ENCODE data around the gene PKD1.
"Not testable (repeated sequence)": the region's sequence is repeated elsewhere in the genome, so short reads cannot be mapped to it uniquely, and the experiment has no call there.

PKD1 gene

DNA sequence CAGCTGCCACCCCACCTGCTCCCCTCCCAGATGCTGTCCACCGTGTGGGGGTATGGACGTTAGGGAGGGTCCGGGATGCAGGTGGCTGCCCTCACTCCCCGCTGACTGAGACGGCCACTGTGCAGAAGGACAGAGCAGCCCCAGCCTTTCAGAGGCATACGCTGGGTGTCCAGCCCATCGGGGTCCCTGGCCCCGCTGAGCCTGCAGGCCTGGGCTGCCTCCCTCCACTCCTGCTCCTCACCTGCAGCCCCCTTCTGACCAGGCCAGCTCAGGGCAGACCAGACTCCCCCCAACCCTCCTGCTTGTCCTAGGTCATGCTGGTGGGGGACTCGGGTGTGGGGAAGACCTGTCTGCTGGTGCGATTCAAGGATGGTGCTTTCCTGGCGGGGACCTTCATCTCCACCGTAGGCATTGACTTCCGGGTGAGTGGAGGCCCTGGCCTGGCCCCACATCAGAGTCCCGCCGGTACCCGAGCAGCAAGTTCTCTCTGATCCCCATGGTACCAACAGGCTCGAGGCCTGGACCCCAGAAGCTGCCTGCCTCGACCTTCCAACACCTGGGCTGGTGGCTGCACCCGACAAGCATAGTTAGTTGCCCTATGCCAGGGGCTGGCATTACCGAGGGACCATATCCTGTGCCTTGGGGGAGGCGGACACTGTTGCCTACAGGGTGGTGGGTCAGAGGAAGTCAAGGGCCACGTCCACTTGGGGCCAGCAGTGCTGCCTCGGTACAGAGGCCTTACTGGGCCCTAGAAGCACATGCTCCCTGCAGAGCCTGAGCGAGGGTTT, 14.1 kb upstream of the PKD1 start:
- peak; percentile 46 for DNase-seq

DNA sequence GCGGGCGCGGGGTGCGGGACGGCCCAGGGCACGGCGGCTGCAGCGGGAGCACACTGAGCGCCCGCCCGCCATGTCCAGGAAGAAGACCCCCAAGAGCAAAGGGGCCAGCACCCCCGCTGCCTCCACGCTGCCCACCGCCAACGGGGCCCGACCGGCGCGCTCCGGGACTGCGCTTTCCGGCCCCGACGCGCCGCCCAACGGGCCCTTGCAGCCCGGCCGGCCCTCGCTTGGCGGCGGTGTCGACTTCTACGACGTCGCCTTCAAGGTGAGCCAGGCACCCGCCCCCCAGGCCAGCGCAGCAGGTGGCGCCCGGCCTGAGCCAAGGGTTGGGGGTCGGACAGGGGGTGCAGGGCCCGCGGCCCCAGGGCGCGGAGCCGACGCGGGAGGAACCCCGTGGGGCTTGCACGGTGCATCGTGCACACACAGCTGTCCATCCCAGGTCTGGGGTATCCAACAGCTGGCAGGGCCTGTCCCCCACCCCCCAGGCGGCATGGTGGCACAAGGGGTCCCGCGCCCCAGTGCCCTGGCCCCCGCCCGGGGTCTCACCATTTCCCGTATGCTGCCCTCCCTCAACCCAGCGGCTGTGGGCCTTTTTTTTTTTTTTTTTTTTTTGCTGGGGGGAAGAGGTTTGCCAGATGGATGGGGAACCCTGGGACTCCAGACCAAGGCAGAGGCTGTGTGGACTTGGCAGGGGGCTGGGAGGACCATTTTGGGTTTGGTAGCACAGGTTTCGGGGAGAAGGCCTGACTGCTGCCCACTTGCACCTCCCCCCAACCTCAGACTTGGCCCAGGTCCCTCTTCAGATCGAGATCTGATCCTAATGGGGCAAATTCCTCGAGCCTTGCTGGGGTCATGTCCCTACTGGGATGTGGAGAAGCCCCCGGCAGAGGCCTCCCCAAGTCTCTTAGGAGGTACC, 13.3 kb upstream of the PKD1 start:
- peak; percentile 56 for DNase-seq

DNA sequence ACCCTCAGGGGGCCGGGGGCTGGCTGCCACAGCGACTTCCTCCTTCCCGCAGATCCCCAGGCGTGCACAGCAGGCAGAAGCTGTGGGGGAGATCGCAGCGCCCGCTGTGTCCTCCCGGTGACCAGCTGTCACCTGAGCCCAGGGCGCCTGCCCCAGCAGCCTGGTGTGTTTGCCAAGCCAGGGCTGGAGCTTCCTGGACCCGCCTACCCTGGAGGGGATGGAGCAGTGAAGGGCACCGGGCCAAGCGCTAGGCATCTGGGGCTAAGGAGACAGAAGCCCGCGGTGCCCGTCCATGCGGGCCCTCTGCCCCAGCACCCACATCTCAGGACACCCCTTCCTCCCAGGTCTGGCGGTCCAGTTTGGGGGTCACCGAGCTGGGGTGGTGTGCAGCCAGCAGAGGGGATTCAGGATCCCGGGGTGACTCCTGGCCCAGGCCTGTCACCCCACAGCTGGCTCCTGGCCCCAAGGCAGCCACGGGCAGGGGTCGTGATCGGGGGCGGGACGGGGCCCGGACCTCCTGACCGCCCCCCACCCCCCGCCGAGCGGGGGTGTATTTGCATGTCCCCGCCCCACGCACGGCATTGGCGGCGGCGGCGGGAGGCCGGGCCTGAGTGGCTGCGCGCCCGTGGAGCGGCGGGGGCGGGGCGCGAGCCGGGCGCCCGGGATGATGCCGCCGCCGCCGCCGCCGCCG, 12.4 kb upstream of the PKD1 start, which contains the start of gene RAB26:
TSS of gene RAB26 (plus strand) at position 645 of the 691 bp plus-strand sequence. CDS start 159 bp downstream, outside the sequence.
- DNase-seq = peak; percentile 85

DNA sequence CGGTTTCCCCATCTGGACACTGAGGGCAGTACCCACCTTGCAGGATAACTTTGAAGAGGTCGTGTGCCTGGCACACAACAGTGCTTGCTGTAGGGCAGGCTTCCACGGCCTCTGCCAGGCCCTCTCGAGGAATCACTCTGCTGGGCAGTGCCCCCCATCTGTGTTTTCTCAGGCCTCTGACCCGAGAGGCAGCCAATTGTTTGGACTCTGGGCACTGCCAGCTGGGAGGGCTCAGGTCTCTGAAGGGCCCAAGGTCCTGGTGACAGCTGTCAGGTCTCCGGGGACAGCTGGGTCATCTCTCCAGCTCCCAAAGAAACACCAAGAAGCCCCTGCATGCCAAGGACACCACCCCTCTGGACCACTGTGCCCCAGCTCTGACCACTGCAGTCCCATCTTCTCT, 11.7 kb upstream of the PKD1 start:
- peak; percentile 36 for DNase-seq

DNA sequence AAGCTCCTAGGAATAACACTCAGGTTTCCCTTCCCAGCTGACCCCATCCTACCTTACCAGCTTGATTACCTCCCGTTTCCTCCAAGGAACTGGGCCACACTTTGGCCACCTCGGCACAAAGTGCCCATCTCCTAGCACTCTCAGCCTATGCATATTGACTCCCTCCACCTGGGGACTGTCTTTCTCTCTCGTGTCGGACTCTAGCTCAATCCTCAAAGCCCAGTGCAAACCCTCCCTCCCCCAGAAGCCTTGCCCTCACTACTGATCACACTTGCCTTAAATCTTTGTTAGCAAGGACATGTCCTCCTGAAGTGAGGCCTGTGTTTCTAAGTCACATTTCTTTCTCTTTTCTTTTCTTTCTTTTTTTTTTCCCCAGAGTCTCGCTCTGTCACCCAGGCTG, 10.1 kb upstream of the PKD1 start:
- peak; percentile 30 for DNase-seq

DNA sequence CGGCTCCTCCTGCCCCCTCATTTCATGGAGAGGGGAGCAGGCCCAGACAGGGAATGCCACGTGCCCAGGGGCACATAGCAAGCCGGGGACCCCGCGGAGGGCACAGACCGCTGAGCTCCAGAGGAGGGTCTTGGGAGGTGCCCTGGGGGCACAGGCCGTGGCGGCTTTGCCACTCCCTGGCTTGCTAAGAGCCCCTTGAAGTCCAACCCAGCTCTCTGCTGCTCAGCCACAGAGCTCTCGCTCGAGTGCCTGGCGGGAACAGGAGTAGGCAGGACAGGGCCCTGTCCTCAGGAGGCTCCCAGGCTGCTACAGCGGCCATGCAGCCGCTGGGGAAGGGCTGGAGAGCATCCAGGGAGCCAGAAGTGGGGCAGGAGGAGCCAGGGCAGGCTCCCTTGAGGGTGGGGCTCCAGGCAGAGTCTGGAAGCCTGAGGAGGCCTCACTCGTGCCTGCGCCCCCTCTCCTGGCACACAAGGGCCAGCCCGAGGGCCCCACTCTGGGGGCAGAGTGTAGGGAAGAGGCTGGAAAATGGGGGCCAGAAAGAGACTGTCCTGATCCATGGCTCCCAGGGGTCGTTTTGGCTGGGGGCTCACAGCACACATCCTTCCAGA, 8.3 kb upstream of the PKD1 start:
- no peak for DNase-seq

DNA sequence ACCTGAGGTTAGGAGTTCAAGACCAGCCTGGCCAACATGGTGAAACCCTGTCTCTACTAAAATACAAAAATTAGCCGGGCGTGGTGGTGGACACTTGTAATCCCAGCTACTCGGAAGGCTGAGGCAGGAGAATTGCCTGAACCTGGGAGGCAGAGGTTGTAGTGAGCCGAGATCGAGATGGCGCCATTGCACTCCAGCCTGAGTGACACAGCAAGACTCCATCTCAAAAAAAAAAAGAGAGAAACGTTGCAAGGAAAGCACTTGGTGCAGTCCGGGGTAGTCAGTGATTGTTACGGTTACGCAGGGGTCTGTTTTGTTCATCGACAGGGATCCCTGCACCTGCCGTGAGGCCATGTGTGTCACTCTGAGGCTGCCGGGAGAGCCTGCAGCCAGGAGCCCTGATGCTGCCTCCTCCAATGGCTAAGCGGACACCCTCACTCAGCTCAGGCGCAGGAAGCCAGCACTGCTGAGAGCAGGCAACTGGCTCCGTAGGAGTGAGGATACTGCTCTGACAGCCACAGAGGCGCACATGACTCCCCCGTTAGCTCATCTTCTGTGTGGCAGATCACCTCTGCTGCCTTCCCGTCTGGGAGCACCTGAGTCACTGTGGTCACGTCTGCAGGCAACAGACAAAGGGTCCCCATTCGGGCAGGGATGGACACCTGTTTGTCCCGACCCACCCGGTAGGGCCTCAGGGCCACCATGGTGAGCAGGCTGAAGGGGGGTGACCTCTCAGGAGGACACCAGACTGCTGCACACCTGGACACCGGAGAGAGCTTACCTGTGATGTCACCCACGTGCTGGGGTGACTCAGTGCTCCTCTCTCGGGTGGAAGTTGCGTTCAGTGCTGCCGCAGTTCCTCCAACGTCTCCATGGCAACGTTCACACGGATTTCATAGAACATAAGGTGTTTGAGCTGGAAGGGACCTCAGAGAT, 7.5 kb upstream of the PKD1 start:
- DNase-seq = no peak

DNA sequence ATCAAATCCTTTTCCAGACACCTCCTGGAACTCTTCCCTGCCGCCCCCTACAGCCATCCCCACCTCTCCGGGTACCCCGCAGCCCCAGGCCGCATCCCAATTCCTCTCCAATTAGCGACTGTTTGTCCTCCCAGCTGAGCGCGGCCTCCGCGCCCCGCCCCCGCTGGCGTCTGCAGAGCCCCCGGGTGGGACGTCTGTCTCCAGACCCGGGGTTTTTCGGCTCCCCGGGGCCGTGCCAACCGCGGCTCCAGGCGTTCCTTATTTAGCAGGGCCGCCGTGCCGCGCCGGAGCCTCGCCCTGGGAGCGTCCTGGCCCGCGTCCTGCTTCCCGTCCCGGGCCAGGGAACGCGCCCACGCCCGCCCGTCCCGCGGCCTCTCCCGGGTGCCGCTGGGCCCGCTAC, 627 bp downstream of the PKD1 start:
- not testable (repeated sequence) for DNase-seq

DNA sequence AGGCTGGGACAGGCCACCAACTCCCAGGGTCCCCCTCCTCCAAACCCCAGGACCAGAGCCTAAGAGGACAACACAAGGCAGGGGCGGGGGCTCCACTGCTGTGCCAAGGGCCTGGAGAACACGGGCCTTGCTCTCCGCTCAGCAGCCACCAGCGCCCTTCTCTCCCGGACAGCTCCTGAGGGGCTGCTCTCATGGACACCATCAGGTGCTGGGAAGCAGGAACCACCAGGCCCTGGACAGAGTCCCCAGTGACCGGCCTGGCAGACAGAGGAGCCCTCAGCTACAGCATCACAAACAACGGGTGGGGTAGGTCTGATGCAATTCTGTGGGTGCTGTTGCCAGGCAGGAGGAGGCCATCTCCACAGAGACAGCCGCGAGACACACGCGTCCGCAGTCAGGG, 1.9 kb downstream of the PKD1 start:
- not testable (repeated sequence) for DNase-seq

DNA sequence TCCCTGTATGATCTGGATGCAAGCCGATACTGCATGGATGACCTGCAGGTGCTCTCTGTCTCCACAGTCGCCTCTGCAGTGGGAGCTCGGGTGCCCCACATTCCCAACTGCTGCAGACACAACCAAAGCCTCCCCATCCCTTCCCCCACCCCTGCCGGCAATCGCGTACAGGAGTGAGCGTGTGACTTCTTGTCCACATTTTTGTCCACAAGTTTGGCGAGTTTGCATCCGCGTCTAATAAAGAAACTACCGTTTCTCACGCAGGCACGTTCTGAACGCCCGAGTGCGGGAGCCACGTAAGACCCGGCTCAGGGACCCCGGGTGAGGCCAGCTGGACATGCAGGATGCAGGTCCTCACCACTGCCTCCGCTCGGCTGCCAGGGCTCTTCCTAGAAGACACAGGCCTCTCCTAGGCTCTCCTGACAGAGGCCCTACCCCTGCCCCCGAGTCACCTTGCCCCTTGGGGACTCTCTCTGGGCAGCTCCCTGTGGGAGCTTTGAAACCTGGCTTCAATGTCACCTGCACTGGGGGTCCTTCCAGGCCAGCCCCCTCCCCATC, 5.7 kb downstream of the PKD1 start:
- not testable (repeated sequence) for DNase-seq

DNA sequence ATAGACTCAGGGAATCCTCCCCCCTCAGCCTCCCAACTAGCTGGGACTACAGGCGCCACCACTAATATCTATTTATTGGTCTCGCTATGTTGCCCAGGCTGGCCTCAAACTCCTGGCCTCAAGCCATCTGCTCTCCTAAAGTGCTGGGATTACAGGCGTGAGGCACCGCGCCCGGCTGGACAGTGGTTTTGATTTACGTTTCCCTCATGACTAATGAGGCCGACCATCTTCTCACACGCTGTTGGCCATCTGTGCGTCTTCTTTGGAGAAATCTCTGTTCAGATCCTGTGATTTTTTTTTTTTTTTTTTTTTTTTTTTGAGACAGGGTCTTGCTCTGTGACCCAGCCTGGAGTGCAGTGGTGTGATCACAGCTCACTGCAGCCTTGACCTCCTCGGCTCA, 6.4 kb downstream of the PKD1 start:
- DNase-seq = not testable (repeated sequence)

DNA sequence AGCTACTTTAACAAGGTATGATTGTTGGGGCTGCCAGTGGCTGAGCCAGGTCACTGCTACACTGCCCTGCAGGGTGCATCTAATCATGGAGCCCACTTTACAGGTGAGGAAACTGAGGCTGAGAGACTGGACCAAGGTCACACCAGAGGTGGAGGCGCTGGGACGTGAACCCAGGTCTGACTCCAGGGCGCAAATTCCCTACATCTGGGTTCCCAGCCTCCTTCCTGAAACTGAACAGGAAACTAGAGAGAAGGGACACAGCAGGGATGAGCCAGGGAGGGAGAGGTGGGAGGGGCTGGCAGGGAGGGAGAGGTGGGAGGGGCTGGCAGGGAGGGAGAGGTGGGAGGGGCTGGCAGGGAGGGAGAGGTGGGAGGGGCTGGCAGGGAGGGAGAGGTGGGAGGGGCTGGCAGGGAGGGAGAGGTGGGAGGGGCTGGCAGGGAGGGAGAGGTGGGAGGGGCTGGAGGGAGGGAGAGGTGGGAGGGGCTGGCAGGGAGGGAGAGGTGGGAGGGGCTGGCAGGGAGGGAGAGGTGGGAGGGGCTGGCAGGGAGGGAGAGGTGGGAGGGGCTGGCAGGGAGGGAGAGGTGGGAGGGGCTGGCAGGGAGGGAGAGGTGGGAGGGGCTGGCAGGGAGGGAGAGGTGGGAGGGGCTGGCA, 7.9 kb downstream of the PKD1 start:
- DNase-seq = not testable (repeated sequence)

DNA sequence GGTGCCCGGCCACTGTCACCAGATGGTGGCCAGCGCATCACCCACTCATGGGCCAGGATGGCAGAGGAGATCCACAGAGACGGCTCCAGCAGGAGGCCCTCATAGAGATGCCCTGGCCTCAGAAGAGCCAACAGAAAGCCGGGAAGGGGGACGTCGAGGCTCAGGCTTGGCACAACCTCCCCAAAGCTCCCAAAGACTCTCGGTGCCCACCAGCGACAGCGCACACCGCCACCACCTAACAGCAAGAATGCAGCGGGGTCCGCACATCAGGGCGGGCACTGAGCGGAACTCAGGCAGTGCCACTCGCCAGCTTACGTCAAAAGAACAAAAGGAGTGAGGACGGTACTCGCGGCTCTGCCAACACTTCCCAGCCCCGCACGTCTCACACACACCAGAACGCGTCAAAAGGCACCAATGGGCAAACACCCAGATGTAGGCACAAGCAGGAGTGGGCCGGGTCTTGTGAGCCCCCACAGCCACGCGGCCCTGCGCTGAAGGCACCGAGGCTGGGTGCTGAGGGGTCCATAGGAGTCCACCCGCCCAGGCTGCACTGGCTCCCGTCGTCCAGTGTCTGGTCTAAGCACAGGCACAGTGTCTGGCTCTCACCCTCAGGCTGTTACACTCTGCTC, 8.7 kb downstream of the PKD1 start:
- not testable (repeated sequence) for DNase-seq

DNA sequence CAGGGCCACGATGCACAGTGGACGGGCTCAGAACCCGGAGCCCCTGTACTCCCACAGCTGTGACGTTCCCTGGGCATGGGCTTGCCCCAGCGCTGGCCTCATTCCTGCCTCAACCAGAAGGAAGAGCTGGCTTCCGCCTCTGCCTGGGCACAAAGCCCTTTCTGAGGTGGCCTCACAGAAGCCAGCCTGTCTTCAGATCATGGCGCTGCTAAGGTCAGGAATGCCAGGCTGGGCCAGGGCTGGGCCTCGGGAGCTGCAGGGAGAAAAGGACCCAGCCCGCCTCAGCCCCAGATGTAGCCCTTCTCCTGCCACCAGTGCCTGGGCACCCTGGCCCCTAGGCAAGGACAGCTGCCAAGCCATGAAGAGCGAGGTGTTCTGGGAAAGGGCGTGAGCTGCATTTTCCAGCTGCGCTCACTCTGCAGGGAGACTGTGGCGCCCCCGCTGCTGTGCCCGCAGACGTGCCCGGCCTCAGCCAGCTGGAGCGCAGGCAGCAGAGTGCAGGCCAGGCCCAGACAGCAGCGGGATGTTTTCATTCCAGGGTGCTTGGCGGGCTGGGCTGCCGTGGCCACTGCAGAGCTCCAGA, 9.4 kb downstream of the PKD1 start:
- DNase-seq = peak; percentile 75

DNA sequence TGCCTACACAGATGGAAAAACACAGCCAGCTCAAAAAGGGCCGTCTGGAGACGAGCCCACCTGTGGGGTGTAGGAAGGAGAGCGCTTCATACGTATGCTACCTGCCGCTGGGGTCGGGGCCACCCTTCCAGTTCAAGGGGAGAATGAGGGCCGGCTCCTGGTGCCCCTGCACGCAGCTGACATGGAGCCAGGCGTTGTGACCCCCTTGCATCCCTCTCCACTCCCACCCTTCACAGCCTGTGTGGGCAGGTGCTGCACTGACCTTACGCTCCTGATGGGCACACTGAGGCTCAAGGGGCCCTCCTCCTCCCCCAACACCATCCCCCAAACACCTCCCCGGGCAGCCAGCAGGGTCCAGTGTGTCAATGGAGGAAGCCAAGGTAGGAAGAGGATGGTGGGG, 10.1 kb downstream of the PKD1 start:
- DNase-seq = not testable (repeated sequence)

DNA sequence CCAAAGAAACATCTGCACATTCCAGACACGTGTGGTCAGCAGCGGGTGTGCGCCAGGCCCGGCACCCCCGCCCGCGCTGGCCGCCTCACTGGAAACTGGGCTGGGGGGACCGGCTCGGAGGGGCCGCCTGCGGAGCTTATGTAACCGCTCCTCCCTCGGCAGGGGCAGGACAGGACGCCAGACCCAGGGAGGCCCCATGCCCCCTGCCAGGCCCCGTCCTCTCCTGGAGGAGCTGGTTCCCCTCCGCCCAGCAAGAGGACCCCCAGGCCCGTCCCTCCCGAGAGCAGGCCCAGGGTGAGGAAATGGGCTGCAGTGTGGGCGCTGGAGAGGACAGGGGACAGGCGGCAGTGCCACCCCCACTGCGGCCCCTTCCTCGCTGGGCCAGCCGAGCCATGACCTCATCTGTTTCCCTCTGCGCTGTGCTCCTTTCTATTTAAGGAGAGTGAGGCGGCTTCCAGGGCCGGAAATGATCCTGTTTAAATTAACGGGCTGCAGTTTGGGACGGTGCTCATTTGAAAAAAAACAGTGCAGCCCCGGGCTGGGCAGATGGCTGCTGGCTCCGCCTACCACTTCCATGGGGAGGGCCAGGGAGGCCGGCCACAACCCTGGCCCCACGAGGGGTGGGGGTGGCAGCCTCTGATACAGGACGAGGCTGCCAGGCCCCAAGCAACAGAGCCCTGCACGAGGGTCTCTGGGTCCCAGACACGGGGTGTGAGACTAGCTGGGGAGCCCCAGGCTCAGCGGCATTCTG, 10.8 kb downstream of the PKD1 start:
- DNase-seq = peak; percentile 92

DNA sequence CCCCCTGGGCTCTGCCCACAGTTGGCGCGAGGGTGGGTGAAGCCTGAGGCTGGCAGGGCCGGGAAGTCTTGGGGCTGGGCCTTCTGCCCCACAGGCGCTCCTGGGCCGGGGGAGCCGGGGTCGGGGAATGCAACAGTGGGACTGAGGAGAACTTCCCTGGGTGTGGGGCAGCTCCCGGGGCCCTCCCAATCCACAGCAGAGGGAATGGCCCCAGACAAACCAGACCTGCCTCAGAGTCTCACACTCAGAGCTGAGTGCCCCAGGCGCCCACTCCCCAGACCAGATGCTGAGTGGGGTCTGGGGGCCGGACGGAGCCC, 11.4 kb downstream of the PKD1 start:
- DNase-seq = not testable (repeated sequence)

DNA sequence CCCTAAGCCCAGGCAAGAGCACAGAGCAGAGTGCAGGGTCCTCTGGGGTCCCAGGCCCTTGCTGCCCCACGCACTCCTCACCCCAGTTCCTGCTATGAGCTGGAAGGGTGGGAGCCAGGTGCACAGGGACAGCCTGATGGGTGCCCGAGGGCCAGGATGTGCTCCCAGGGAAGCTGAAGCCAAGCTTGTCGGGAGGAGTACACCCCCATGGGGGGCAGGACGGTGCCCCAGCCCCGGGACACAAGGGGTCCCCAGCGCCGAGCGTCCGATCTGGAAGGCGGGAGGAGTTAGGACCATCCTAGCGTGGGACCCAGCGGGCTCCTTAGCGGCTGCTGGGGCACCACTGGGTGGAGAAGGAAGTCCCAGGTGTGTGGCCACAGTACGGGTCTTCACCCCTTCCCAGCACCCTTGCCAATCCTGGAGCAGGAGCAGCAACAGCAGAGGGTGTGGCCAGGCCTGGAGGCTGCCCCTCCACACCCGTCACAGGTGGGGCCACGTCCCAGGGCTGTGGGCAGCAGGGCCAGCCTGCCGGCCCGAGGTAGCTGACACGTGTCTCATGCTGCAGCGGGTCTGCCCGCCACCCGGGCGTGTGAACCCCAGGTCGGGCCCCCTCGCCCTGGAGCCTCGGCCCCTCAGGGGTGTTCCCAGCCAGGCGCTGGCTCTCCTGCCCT, 11.9 kb downstream of the PKD1 start:
- DNase-seq = not testable (repeated sequence)
